Middle frontal gyrus (tissue), 1 donor: ENCODE measurements around the gene TEAD1.

ENCODE experiments used
- DNase-seq: peaks from one replicate; pipeline ENCODE4 v3.0.0-alpha.2; 2015; ENCODE audit warnings: low spot score; ENCODE audit errors: extremely low spot score

TEAD1 gene

GRCh38 chr11:12706545-12707499 is 32.6 kb downstream of the TEAD1 start:
- DNase-seq, result no peak

DNA sequence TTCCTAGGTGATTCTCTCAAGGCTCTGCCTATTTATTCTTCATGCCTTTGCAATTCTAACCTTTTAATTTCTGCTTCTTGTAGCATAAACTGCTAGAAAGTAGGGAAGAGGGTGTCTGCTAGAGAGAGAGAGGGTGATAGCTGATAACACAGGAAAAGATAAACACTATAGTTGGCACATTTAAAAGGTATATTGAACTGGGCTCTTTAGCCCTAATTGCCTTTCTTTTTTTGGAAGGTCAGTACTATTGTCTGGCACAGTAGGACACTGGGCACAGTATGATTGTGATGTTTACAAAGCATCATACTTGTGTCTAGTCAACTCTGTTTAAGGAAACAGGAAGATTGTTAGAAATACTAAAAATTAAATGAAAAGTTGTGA is 33.3 kb downstream of the TEAD1 start:
- DNase-seq, result no peak

- no peak for DNase-seq
These were observed 37.3 kb downstream of the TEAD1 start for GRCh38 chr11:12711496-12711895.

DNA sequence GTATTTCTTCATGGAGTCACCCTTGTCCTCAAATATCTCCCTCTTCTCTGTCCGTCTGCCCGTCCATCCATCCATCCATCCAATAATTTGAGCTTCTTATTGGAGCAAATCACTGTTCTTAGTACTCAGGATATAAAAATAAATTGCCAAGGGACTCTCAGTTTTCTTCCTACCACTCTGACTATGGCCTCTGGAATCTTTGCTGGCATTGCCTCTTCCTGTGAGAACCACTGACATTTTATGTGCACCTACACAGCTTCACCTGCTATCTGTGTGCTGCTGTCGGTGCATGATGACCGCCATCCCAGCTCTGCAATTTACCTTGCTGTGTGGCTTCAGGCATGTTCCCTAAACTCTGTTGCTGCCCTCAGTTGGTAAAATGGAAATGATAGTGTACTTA is 37.9 kb downstream of the TEAD1 start:
- DNase-seq, result no peak

DNA sequence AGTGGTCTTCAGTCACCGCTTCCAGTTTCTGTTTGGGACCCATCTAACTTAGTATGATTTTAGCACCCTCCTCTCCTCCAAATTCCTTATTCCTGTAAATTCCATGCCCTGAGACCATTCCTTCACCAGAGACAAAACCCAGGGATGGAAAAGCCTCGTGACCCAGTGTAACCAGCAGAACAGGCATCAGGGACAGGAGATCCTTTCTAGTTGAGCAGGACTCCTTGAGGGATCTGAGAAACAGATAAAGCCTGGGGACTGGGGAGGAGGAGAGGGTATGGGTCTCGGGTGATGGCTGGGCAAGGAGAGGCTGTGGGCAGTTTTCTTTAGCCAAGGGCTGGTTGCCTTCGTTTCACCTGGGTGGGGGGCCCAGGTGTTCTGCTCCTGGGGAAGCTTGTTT is 40.9 kb downstream of the TEAD1 start:
- DNase-seq, result no peak

- DNase-seq, result no peak
These were observed 41.7 kb downstream of the TEAD1 start for GRCh38 chr11:12715941-12716340.

DNA sequence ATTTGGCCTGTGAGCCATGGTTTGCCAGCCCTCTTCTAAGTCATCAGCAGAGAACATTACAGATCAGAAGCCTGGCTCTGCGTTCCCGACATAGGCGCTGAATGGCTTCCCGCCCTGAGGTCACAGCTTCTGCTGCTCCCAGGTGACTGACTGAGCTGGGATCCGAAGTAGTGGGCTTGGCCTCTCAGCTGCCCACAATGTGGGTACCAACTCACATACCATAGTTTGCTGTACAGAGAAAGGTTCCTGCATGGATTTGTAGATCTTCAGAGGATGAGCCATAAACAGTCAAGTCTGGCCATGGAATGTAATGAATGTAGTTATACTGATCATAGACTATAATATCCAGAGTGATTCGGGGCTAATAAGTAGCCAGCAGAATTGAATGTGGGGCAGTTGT is 42.6 kb downstream of the TEAD1 start:
- no peak for DNase-seq

- DNase-seq, result no peak
These were observed 43.6 kb downstream of the TEAD1 start for GRCh38 chr11:12717851-12718291.

DNA sequence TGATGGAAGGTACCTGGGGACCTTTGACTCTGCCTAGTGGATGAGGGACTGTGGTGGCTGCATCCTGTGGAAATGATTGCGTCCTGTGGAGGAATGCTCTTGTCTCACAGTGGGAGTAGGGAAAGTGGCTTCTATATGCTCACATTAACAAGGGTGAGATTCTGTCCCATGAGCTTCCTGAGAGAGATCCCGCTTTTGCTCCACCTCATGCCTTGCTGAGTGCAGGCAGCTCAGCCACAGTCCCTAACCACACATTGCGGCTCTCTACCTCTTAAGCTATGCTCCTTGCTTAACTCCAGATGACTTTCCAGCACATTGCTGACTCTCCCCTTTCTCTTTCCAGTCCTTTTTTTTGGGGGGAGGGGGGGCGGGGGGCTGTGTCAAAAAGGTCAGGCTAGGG is 45.0 kb downstream of the TEAD1 start:
- no peak for DNase-seq

DNA sequence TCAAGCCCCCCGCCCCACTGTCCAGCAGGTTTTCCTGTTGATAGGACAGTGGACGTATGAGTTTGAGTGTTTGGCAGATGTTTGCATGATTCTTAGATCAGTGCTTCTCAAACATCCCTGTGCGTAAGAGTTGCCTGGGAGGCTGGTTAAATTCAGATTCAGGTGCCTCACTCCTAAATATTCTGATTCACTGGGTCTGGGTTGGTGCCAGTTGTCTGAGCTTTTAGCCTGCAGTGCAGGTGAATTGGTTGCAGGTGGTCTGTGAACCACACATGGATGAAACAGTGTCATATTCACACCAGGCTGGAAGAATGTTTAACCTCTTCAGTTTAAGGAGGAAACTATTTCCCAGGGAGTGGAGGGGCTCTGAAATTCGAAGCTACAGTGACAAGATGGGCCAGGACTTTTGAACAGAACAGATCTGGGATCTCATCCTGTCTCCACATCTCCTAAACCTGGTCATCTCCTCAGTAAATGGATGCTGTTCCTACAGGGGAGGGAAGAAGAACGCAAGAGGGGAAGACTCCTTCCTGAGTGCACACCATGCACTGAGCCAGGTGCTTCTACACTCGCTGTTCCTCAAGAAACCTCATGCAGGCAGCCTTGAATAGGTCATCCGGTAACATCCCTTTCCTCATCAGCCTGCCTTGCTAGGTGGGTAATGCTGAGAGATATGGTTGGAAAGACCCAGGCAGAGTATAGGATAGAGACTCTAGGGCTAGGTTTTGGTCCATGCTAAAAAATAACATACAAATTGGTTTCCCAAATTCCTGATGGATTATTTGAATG is 47.8 kb downstream of the TEAD1 start:
- DNase-seq, result no peak

- DNase-seq, result no peak
These were observed 49.4 kb downstream of the TEAD1 start for GRCh38 chr11:12723421-12724300.

- no peak for DNase-seq
These were observed 50.3 kb downstream of the TEAD1 start for GRCh38 chr11:12724301-12725054.

GRCh38 chr11:12725055-12725862 is 51.0 kb downstream of the TEAD1 start:
- no peak for DNase-seq

DNA sequence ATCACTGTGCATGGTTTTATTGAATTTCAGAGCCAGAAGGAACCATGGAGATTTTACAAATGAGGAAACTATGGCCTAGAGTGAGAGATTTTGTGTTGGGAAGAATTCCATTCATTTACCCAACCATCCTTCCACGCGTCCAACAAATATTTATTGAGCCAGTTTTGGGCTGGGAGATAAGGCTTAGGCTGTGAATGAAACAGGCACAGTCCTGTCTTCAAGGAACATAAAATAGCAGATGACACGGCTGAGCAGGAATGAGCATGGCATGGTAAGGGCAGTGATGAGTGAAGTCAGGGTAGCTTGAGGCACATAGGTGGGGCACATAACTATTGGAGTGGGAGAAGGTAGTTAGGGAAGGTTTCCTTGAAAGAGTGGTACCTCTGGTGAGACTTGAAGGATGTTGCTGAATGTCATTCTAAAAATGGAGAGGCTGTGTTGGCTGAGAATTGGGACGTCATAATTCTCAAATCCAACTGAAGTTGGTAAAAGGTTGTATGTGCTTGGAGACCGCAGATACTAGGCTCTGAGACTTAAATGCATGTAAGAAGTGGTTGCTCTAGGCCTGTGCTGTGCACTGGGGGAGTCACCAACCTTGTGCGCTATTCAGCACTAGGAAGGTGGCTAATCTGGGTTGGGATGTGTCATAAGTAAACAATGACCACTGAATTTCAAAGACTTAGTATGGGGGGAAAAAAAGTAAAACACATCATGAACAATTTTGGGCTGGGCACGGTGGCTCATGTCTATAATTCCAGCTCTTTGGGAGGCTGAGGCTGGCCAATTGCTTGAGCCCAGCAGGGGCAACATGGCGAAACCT is 51.9 kb downstream of the TEAD1 start:
- no peak for DNase-seq

GRCh38 chr11:12727563-12728211 is 53.5 kb downstream of the TEAD1 start:
- DNase-seq, result no peak

GRCh38 chr11:12728417-12728816 is 54.2 kb downstream of the TEAD1 start:
- DNase-seq, result no peak

GRCh38 chr11:12729941-12730340 is 55.7 kb downstream of the TEAD1 start:
- DNase-seq, result no peak

- DNase-seq, result no peak
These were observed 57.7 kb downstream of the TEAD1 start for GRCh38 chr11:12731841-12732336.
